SH-SY5Y (cell line): Measurements from ENCODE around the gene SLC9A9.

Experiments used
- GATA2 ChIP-seq: IDR thresholded peaks from 2 replicates; pipeline ENCODE4 v1.6.1; 2011; ENCODE audit warnings: mild to moderate bottlenecking, low read depth, low read length
- GATA3 ChIP-seq: IDR thresholded peaks from 2 replicates; pipeline ENCODE4 v1.6.1; 2011; ENCODE audit warnings: low read depth, mild to moderate bottlenecking, low read length, moderate library complexity

GRCh38 chr3:143812481-143812880, 35.8 kb downstream of the SLC9A9 start:
- TF ChIP-seq GATA3, result no peak
- TF ChIP-seq GATA2, result no peak
